IMR-90 (cell line): Measurements from ENCODE around the gene UMODL1. TPM values are rescaled to one million over a fixed set of nuclear protein-coding genes. Genes with fewer than 3 reads are reported as not detected.

Experiments
- ATAC-seq: fragments of 200-7000 bp; cut with Tn5 transposase; 2 replicates; pipeline ENCODE4 v1.9.1; 2020; ENCODE audit warnings: low read depth, mild to moderate bottlenecking, moderate library complexity
- BruUV-seq: library from RNA; stranded (reverse); fragments of 400-500 nt; replicated peaks from 2 replicates; lab custom pipeline; 2021; lab: Mats Ljungman, UMichigan
- CTCF ChIA-PET: fragments of 300-600 bp; formaldehyde crosslinking; extraction: SDS; loops from one replicate; lab custom pipeline; 2021; ENCODE audit warnings: antibody characterized with exemption; lab: Yijun Ruan, JAX
- POLR2A ChIA-PET: fragments of 300-600 bp; sonication (Branson Sonifier 250); formaldehyde crosslinking; loops from one replicate; lab custom pipeline; 2022; ENCODE audit warnings: antibody characterized with exemption; ENCODE audit not compliant: unreplicated experiment; lab: Charles Lee
- DNase-seq: peaks from one replicate; pipeline ENCODE4 v3.0.0; 2013
- H2AFZ ChIP-seq: replicated peaks from 2 replicates; pipeline ENCODE3; 2013; ENCODE audit warnings: low read length, mild to moderate bottlenecking; ENCODE audit not compliant: poor library complexity
- H2AK5ac ChIP-seq: 2 replicates; pipeline ENCODE4 v1.6.1; 2013; ENCODE audit warnings: low read depth, low read length, inconsistent platforms
- H2AK9ac ChIP-seq: replicated peaks from 2 replicates; pipeline ENCODE3; 2013; ENCODE audit warnings: mild to moderate bottlenecking, low read depth, low read length, moderate library complexity; ENCODE audit not compliant: poor library complexity
- H2BK120ac ChIP-seq: 2 replicates; pipeline ENCODE4 v1.6.1; 2013; ENCODE audit warnings: low read depth, low read length, inconsistent platforms
- H2BK15ac ChIP-seq: 3 replicates; pipeline ENCODE4 v1.6.1; 2013; ENCODE audit warnings: low read depth, low read length, inconsistent platforms
- H2BK20ac ChIP-seq: 2 replicates; pipeline ENCODE4 v1.6.1; 2013; ENCODE audit warnings: low read depth, mild to moderate bottlenecking, inconsistent platforms, low read length, moderate library complexity
- H2BK5ac ChIP-seq: 2 replicates; pipeline ENCODE4 v1.6.1; 2013; ENCODE audit warnings: mild to moderate bottlenecking, low read depth, low read length, inconsistent platforms; ENCODE audit not compliant: poor library complexity, severe bottlenecking
- H3K14ac ChIP-seq: replicated peaks from 2 replicates; pipeline ENCODE4 v1.6.1; 2013; ENCODE audit warnings: low read depth, low read length, inconsistent platforms
- H3K18ac ChIP-seq: 2 replicates; pipeline ENCODE4 v1.6.1; 2013; ENCODE audit warnings: low read depth, low read length, control low read depth
- H3K23ac ChIP-seq: 2 replicates; pipeline ENCODE4 v1.6.1; 2013; ENCODE audit warnings: low read depth, low read length, inconsistent platforms
- H3K27ac ChIP-seq: 2 replicates; pipeline ENCODE4 v1.5.1; 2013; ENCODE audit warnings: mild to moderate bottlenecking, control low read depth, low read length; ENCODE audit not compliant: insufficient read depth
- H3K27me3 ChIP-seq: 2 replicates; pipeline ENCODE4 v1.6.1; 2013; ENCODE audit warnings: low read length; ENCODE audit not compliant: control insufficient read depth, insufficient read depth
- H3K36me3 ChIP-seq: 2 replicates; pipeline ENCODE4 v1.6.1; 2013; ENCODE audit warnings: low read length, mixed read lengths; ENCODE audit not compliant: control insufficient read depth, insufficient read depth
- H3K4ac ChIP-seq: 2 replicates; pipeline ENCODE4 v1.6.1; 2013; ENCODE audit warnings: low read depth, low read length, inconsistent platforms
- H3K4me1 ChIP-seq: 2 replicates; pipeline ENCODE4 v1.6.1; 2013; ENCODE audit warnings: low read length, mixed read lengths; ENCODE audit not compliant: control insufficient read depth, insufficient read depth
- H3K4me2 ChIP-seq: 2 replicates; pipeline ENCODE4 v1.6.1; 2013; ENCODE audit warnings: low read depth, mild to moderate bottlenecking, control low read depth, low read length, moderate library complexity
- H3K4me3 ChIP-seq: 2 replicates; pipeline ENCODE4 v1.5.1; 2013; ENCODE audit warnings: low read depth, mild to moderate bottlenecking, control low read depth, low read length, moderate library complexity; ENCODE audit not compliant: insufficient read depth
- H3K56ac ChIP-seq: 2 replicates; pipeline ENCODE4 v1.6.1; 2013; ENCODE audit warnings: low read length, inconsistent platforms; ENCODE audit not compliant: insufficient read depth; ENCODE audit errors: extremely low read depth
- H3K79me1 ChIP-seq, 2 experiments: 2 replicates each; pipeline ENCODE4 v1.6.1; 2013; ENCODE audit warnings: low read length in 2 of 2, inconsistent platforms in 1 of 2, low read depth in 1 of 2
- H3K9ac ChIP-seq: 2 replicates; pipeline ENCODE4 v1.6.1; 2013; ENCODE audit warnings: low read depth, low read length, control low read depth
- H3K9me1 ChIP-seq: 2 replicates; pipeline ENCODE4 v1.6.1; 2013; ENCODE audit warnings: low read length, inconsistent platforms; ENCODE audit not compliant: insufficient read depth
- H3K9me3 ChIP-seq: 2 replicates; pipeline ENCODE4 v1.6.1; 2013; ENCODE audit warnings: low read length; ENCODE audit not compliant: control insufficient read depth, insufficient read depth
- H4K20me1 ChIP-seq: 2 replicates; pipeline ENCODE4 v1.6.1; 2013; ENCODE audit warnings: low read length, inconsistent platforms; ENCODE audit not compliant: insufficient read depth
- H4K5ac ChIP-seq: 2 replicates; pipeline ENCODE4 v1.6.1; 2013; ENCODE audit warnings: mild to moderate bottlenecking, low read depth, low read length, control low read depth
- H4K8ac ChIP-seq, 2 experiments: 2 replicates each; pipeline ENCODE4 v1.6.1; 2013; ENCODE audit warnings: low read depth in 2 of 2, low read length in 2 of 2, control low read depth in 1 of 2, inconsistent platforms in 1 of 2
- H4K91ac ChIP-seq: 2 replicates; pipeline ENCODE4 v1.6.1; 2013; ENCODE audit warnings: low read depth, low read length, inconsistent platforms; ENCODE audit not compliant: insufficient read depth
- CEBPB ChIP-seq: IDR thresholded peaks from 2 replicates; pipeline ENCODE4 v1.6.1; 2012; ENCODE audit warnings: low read depth, low read length, improper control_type of control experiment
- CHD1 ChIP-seq: IDR thresholded peaks from 2 replicates; pipeline ENCODE4 v1.6.1; 2012; ENCODE audit warnings: low read depth, low read length, improper control_type of control experiment
- FOS ChIP-seq: fragments of 150-350 bp; IDR thresholded peaks from 2 replicates; pipeline ENCODE4 v1.6.1; 2016; ENCODE audit warnings: low read depth, low read length
- MAFK ChIP-seq: IDR thresholded peaks from 2 replicates; pipeline ENCODE4 v1.6.1; 2012; ENCODE audit warnings: low read depth, low read length, improper control_type of control experiment
- MAZ ChIP-seq: IDR thresholded peaks from 2 replicates; pipeline ENCODE4 v1.6.1; 2012; ENCODE audit warnings: low read depth, mild to moderate bottlenecking, low read length, improper control_type of control experiment, moderate library complexity, borderline replicate concordance
- MXI1 ChIP-seq: IDR thresholded peaks from 2 replicates; pipeline ENCODE4 v1.6.1; 2012; ENCODE audit warnings: low read depth, mild to moderate bottlenecking, low read length, moderate library complexity, borderline replicate concordance
- NFE2L2 ChIP-seq: fragments of 150-350 bp; IDR thresholded peaks from 2 replicates; pipeline ENCODE4 v1.6.1; 2016; ENCODE audit warnings: low read depth, mild to moderate bottlenecking, low read length
- POLR2A ChIP-seq: IDR thresholded peaks from 2 replicates; pipeline ENCODE4 v1.6.1; 2012; ENCODE audit warnings: mild to moderate bottlenecking, low read depth, low read length
- RAD21 ChIP-seq: IDR thresholded peaks from 2 replicates; pipeline ENCODE4 v1.6.1; 2012; ENCODE audit warnings: low read length, improper control_type of control experiment
- RCOR1 ChIP-seq: IDR thresholded peaks from 2 replicates; pipeline ENCODE4 v1.6.1; 2012; ENCODE audit warnings: mild to moderate bottlenecking, low read length, improper control_type of control experiment; ENCODE audit not compliant: insufficient replicate concordance
- RFX5 ChIP-seq: IDR thresholded peaks from 2 replicates; pipeline ENCODE4 v1.8.0; 2012; ENCODE audit warnings: low read depth, mild to moderate bottlenecking, low read length, moderate library complexity
- SMC3 ChIP-seq: fragments of 150-350 bp; IDR thresholded peaks from 2 replicates; pipeline ENCODE4 v1.6.1; 2016; ENCODE audit warnings: low read depth, mild to moderate bottlenecking, antibody characterized with exemption, low read length, moderate library complexity
- WGBS, 2 experiments: methylation state at CpG; one replicate each; pipeline versions ENCODE4 v1.1.5 to v1.1.7; 2013; ENCODE audit warnings: missing lambda C conversion rate in 2 of 2; ENCODE audit not compliant: insufficient read length in 1 of 2; ENCODE audit errors: extremely low coverage in 2 of 2; 5-methylcytosine and 5-hydroxymethylcytosine counted together
- dilution Hi-C: fragments of 300-500 bp; cut with HindIII; formaldehyde crosslinking; loops from one replicate; pipeline ENCODE4 v1.14.3; 2018; ENCODE audit warnings: low sequenced_read_pairs; ENCODE audit not compliant: unreplicated experiment
- in situ Hi-C: fragments of 300-500 bp; cut with MboI; formaldehyde crosslinking; loops from 3 replicates; pipeline ENCODE4 v1.14.3; 2019; ENCODE audit warnings: low sequenced_read_pairs, inconsistent platforms, mixed read lengths
- intact Hi-C: fragments of 100-400 bp; cut with micrococcal nuclease; formaldehyde crosslinking; loops from 2 replicates; pipeline ENCODE4 v1.10.0; 2022
- polyA plus RNA-seq, 3 experiments: library from polyadenylated mRNA; depleted of rRNA; stranded (reverse); fragments of >200 nt; gene quantifications; 2 replicates each; pipeline ENCODE4 v1.2.3, GENCODE V29; 2012; ENCODE audit warnings: low replicate concordance in 1 of 3
- total RNA-seq: library from RNA; depleted of rRNA; stranded (reverse); fragments of >200 nt; gene quantifications from 2 replicates; pipeline ENCODE4 v1.2.3, GENCODE V29; 2012
- TF ChIP-seq, protein P1 (sequence below): fragments of 150-350 bp; IDR thresholded peaks from 2 replicates; pipeline ENCODE4 v1.6.1; 2016; ENCODE audit warnings: low read depth, mild to moderate bottlenecking, low read length, moderate library complexity, borderline replicate concordance
- TF ChIP-seq, protein P2 (sequence below): fragments of 150-350 bp; IDR thresholded peaks from 2 replicates; pipeline ENCODE4 v1.6.1; 2017; ENCODE audit warnings: mild to moderate bottlenecking, antibody characterized with exemption, low read length, low read depth

UMODL1 gene
- total and polyA plus RNA-seq, 2 of the 4 experiments (the other 2 are of a cell fraction), result 0.02 TPM; not detected in 1

DNA sequence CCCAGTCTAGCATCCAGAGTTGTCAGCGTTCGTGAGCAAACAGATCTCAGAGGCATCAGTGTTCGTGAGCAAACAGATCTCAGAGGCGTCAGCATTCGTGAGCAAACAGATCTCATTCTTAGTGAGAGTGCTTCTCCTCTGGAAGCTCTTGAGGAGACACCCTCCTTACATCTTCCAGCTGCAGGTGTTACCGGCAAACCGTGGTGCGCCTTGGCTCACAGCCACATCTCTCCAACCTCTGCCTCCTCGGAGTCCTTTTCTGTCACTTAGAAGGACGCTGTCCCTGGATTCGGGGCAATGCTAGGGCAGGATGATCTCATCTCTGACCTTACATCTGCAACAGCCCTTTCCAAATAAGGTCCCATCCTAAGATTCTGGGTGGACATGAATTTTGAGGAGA, 14.6 kb upstream of the UMODL1 start:
- in situ Hi-C loops (no loop called here), dilution Hi-C loops (no loop called here), intact Hi-C loops (loop anchor here (2.0 kb wide), 2 partner anchors 40 to 46 kb away; partner anchors contain the start of gene ZBTB21)
- H3K9me1 ChIP-seq, result peaks cover 31% of the 10 kb centered on the region
- TF ChIP-seq FOS (no peak), MAZ (no peak), POLR2A (no peak), CHD1 (no peak), MAFK (no peak), RCOR1 (no peak), RFX5 (no peak), NFE2L2 (no peak), RAD21 (no peak), CEBPB (no peak), MXI1 (no peak), SMC3 (no peak)
- TF ChIP-seq, protein P1, sequence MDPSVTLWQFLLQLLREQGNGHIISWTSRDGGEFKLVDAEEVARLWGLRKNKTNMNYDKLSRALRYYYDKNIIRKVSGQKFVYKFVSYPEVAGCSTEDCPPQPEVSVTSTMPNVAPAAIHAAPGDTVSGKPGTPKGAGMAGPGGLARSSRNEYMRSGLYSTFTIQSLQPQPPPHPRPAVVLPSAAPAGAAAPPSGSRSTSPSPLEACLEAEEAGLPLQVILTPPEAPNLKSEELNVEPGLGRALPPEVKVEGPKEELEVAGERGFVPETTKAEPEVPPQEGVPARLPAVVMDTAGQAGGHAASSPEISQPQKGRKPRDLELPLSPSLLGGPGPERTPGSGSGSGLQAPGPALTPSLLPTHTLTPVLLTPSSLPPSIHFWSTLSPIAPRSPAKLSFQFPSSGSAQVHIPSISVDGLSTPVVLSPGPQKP, result no peak
- TF ChIP-seq, protein P2, sequence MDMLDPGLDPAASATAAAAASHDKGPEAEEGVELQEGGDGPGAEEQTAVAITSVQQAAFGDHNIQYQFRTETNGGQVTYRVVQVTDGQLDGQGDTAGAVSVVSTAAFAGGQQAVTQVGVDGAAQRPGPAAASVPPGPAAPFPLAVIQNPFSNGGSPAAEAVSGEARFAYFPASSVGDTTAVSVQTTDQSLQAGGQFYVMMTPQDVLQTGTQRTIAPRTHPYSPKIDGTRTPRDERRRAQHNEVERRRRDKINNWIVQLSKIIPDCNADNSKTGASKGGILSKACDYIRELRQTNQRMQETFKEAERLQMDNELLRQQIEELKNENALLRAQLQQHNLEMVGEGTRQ, result no peak
- peak overlapping the region; percentile 95 for H3K23ac ChIP-seq
- H2BK20ac ChIP-seq, result peak overlapping the region; percentile 96
- H2BK15ac ChIP-seq, result peak overlapping the region; percentile 82; the same call in 2 of the 3 replicates
- H3K4me3 ChIP-seq, result no peak overlapping the region
- peak overlapping the region; percentile 93 for H3K56ac ChIP-seq
- peaks cover 4 to 13% of the 10 kb centered on the region in 2 experiments; a peak in 2 of 4 replicates for H3K79me1 ChIP-seq
- peak overlapping the region; percentile 87 for H3K18ac ChIP-seq
- H3K27ac ChIP-seq, result peak overlapping the region; percentile 90
- peak overlapping the region; percentile 36 for H2AFZ ChIP-seq
- peak overlapping the region; percentile 98 for H2AK5ac ChIP-seq
- POLR2A ChIA-PET, result no interaction called here
- no TSS peak for BruUV-seq
- peak overlapping the region; percentile 76 to 84 for H4K8ac ChIP-seq
- peak overlapping the region; percentile 61 for H2AK9ac ChIP-seq
- peak overlapping the region; percentile 67 for H3K9ac ChIP-seq
- peak overlapping the region; percentile 66 for H3K4me2 ChIP-seq
- peak overlapping the region; percentile 94 for H3K4ac ChIP-seq
- H3K14ac ChIP-seq, result peak overlapping the region; percentile 95
- H4K5ac ChIP-seq, result peak overlapping the region; percentile 90
- peak overlapping the region; percentile 96 for H4K91ac ChIP-seq
- H3K4me1 ChIP-seq, result peaks cover 20% of the 10 kb centered on the region
- CTCF ChIA-PET, result no interaction called here
- no peaks in the 10 kb centered on the region; the same call in 1 of the 2 replicates for H4K20me1 ChIP-seq
- no peaks in the 10 kb centered on the region for H3K9me3 ChIP-seq
- 63% methylated on average over 4 of the region's 11 CpGs; no CpG with 5 or more reads in 1 of the 2 experiments for WGBS, 2 experiments
- DNase-seq, result peak; percentile 18
- H2BK5ac ChIP-seq, result peak overlapping the region; percentile 80
- no peak for ATAC-seq
- H3K36me3 ChIP-seq, result no peaks in the 10 kb centered on the region
- no peaks in the 10 kb centered on the region for H3K27me3 ChIP-seq
- peak overlapping the region; percentile 97 for H2BK120ac ChIP-seq
